Measurements from ENCODE around the gene ZNF354B.

DNA sequence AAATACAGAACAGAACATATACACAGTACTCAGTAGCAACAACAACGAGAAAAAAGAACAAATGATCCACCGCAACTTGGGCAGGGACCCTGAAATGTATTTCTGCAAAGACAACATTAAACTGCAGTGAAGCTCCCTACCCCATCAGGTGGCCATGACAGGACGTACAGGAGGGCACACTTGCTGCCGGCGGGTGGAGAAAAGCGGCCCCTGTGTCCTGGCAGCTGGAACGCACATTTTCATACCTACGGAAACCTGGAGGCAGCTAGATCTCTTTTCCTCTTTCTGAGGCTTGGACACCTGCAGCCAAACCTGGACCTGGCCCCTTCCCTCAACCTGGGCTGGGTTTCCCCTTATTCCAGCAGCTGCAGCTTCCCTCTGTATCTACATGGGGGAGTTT, 42.2 kb upstream of the ZNF354B start:
- TF ChIP-seq, protein P1, sequence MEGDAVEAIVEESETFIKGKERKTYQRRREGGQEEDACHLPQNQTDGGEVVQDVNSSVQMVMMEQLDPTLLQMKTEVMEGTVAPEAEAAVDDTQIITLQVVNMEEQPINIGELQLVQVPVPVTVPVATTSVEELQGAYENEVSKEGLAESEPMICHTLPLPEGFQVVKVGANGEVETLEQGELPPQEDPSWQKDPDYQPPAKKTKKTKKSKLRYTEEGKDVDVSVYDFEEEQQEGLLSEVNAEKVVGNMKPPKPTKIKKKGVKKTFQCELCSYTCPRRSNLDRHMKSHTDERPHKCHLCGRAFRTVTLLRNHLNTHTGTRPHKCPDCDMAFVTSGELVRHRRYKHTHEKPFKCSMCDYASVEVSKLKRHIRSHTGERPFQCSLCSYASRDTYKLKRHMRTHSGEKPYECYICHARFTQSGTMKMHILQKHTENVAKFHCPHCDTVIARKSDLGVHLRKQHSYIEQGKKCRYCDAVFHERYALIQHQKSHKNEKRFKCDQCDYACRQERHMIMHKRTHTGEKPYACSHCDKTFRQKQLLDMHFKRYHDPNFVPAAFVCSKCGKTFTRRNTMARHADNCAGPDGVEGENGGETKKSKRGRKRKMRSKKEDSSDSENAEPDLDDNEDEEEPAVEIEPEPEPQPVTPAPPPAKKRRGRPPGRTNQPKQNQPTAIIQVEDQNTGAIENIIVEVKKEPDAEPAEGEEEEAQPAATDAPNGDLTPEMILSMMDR (IDR thresholded peaks at IDR 0.05; ENCODE audit: extremely low read depth in 1 of 2, insufficient read depth in 1 of 2, low read depth in 1 of 2, low read length in 2 of 2), result no peak
- TF ChIP-seq EZH2 (IDR thresholded peaks at IDR 0.05; ENCODE audit: borderline replicate concordance, low read depth, low read length, severe bottlenecking) (no peak), POLR2A (IDR thresholded peaks at IDR 0.05; ENCODE audit: low read depth, low read length) (no peak)
